Uterus (tissue), 4 donors: ENCODE measurements around the gene ROBO2. TPM values are rescaled to one million over a fixed set of nuclear protein-coding genes. Genes with fewer than 3 reads are reported as not detected.

Source experiments
- DNase-seq, 2 donors: peaks; one replicate each; pipeline ENCODE4 v3.0.0-alpha.2; 2019 to 2020
- H3K27ac ChIP-seq, 2 donors: fragments of 200-600 bp; sonication (generic); 1 replicate in 1 of 2; 2 replicates in 1 of 2; pipeline ENCODE4 v1.5.1; 2016 to 2018
- H3K27me3 ChIP-seq, 2 donors: fragments of 200-600 bp; sonication (generic); one replicate each; pipeline ENCODE4 v1.5.1; 2018 to 2019; ENCODE audit warnings: control low read depth in 1 of 2
- H3K36me3 ChIP-seq, 2 donors: fragments of 200-600 bp; sonication (generic); one replicate each; pipeline ENCODE4 v1.5.1; 2019; ENCODE audit warnings: control low read depth in 1 of 2
- H3K4me1 ChIP-seq, 2 donors: fragments of 200-600 bp; sonication (generic); one replicate each; pipeline ENCODE4 v1.5.1; 2018 to 2019; ENCODE audit warnings: control low read depth in 1 of 2
- H3K4me3 ChIP-seq, 2 donors: fragments of 200-600 bp; sonication (generic); 1 replicate in 1 of 2; 2 replicates in 1 of 2; pipeline ENCODE4 v1.5.1; 2018 to 2019; ENCODE audit warnings: mild to moderate bottlenecking in 1 of 2
- H3K9me3 ChIP-seq, 2 donors: fragments of 200-600 bp; sonication (generic); one replicate each; pipeline ENCODE4 v1.5.1; 2019; ENCODE audit warnings: control low read depth in 1 of 2
- POLR2A ChIP-seq, 2 donors: fragments of 450-650 bp; IDR thresholded peaks; one replicate each; pipeline ENCODE4 v1.6.1; 2016; ENCODE audit warnings: antibody characterized with exemption in 2 of 2, mild to moderate bottlenecking in 1 of 2, moderate library complexity in 1 of 2
- intact Hi-C: fragments of 100-400 bp; cut with DNase I; formaldehyde crosslinking; loops from one replicate; pipeline ENCODE4 v1.15.1; 2023; ENCODE audit warnings: low total_unique reads
- total RNA-seq, 4 donors: library from RNA; depleted of rRNA in 3 of 4; stranded (reverse); fragments of >200 nt in 3 of 4; gene quantifications; one replicate each; pipeline versions ENCODE4 v1.1.0 to v1.2.4, GENCODE V29; 2014 to 2023
- TF ChIP-seq, protein P1 (sequence below), 4 experiments: fragments of 200-600 bp in 2 of 4; fragments of 450-650 bp in 2 of 4; sonication (generic) in 2 of 4; IDR thresholded peaks; one replicate each; pipeline ENCODE4 v1.5.1; 2016 to 2019; ENCODE audit warnings: antibody characterized with exemption in 4 of 4, mild to moderate bottlenecking in 2 of 4, moderate library complexity in 1 of 4
- donor health status: DM: yes; HTN: yes; CAD: no.

Gene ROBO2
- total RNA-seq, 4 donors from 2014 or later, result 0.26 to 51.3 (median 0.49) TPM; not detected in 1

DNA sequence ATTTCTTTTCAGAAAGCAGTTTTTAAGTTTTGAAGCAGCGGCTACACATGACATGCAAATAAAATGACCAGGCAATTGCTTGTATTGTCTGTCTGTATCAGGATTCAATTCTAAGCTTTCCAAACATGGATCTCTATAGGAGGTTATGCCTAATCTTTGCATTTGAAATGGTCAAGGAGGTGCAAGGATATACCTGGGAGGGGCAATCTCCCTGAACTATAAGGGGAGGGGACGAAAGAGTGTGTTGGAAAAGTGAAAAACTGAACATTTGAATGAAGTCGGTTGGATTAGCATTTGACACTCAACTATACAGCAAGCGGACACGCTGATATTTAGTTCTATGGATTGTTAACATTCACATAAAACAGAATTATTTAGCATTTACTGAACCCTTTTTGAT is 11.7 kb downstream of the ROBO2 start:
- no peaks in the 10 kb centered on the region for H3K9me3 ChIP-seq
- TF ChIP-seq POLR2A (IDR thresholded peaks at IDR 0.05), result no peak
- TF ChIP-seq, protein P1, sequence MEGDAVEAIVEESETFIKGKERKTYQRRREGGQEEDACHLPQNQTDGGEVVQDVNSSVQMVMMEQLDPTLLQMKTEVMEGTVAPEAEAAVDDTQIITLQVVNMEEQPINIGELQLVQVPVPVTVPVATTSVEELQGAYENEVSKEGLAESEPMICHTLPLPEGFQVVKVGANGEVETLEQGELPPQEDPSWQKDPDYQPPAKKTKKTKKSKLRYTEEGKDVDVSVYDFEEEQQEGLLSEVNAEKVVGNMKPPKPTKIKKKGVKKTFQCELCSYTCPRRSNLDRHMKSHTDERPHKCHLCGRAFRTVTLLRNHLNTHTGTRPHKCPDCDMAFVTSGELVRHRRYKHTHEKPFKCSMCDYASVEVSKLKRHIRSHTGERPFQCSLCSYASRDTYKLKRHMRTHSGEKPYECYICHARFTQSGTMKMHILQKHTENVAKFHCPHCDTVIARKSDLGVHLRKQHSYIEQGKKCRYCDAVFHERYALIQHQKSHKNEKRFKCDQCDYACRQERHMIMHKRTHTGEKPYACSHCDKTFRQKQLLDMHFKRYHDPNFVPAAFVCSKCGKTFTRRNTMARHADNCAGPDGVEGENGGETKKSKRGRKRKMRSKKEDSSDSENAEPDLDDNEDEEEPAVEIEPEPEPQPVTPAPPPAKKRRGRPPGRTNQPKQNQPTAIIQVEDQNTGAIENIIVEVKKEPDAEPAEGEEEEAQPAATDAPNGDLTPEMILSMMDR (IDR thresholded peaks at IDR 0.05), result no peak
- no peak overlapping the region for H3K4me3 ChIP-seq
- H3K27ac ChIP-seq, result no peak overlapping the region
- intact Hi-C loops, result no loop called here
- H3K27me3 ChIP-seq, result no peaks in the 10 kb centered on the region
- H3K4me1 ChIP-seq, result no peaks in the 10 kb centered on the region
- no peaks in the 10 kb centered on the region for H3K36me3 ChIP-seq
- DNase-seq, result no peak

GRCh38 chr3:77052051-77052501 is 12.2 kb downstream of the ROBO2 start:
- Histone ChIP-seq H3K4me1 (no peaks in the 10 kb centered on the region), H3K27me3 (no peaks in the 10 kb centered on the region), H3K36me3 (no peaks in the 10 kb centered on the region), H3K27ac (no peak overlapping the region), H3K4me3 (no peak overlapping the region), H3K9me3 (no peaks in the 10 kb centered on the region)
- TF ChIP-seq, protein P1 (IDR thresholded peaks at IDR 0.05), result no peak
- TF ChIP-seq POLR2A (IDR thresholded peaks at IDR 0.05), result no peak
- intact Hi-C loops, result no loop called here
- no peak for DNase-seq

DNA sequence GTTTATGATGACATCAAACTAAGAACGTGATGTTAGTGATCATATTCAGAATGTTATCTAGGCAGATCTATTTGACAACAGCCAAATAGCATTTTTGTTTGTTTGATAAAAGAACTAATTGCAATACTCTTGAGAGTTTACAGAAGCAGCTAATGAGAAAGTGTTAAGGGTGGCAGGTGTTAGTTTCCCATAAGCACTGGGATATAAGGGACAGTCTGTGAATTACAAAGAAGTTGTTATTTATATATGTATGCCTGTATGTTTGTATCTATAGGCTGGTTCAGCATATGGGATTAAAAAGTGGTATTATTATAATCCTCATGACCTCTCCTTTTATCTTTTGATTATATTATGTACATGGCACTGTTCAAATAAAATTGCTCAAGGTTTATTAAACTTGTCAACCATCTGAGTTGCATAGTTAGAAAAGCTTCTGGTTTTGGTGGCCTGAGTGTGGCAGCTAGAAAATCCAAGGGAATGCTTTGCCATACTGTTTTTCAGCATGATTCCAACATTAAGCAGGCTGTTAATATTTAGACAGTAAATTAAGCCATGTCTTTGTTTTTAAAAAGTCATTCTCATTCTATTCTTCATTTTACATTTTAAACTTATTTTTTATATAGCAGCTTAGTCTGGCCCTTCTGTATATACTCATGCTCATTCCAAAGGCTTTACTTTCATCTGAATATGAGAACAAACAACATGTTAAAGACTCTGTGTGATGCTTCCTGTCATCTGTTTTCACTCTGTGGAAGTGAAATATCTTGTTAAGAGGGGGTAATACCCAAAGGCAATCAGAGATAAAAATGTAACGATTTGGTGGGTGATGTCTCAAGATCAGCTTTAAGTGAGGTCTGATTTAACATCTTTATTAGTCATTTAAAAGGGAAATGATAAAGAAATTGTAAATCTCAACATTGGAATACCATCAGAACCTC is 13.1 kb downstream of the ROBO2 start:
- TF ChIP-seq, protein P1 (IDR thresholded peaks at IDR 0.05), result no peak
- TF ChIP-seq POLR2A (IDR thresholded peaks at IDR 0.05), result no peak
- H3K27ac ChIP-seq, result no peak overlapping the region
- no peak for DNase-seq
- H3K27me3 ChIP-seq, result no peaks in the 10 kb centered on the region
- no peaks in the 10 kb centered on the region for H3K36me3 ChIP-seq
- no peaks in the 10 kb centered on the region for H3K4me1 ChIP-seq
- H3K9me3 ChIP-seq, result no peaks in the 10 kb centered on the region
- intact Hi-C loops, result no loop called here
- H3K4me3 ChIP-seq, result no peak overlapping the region

DNA sequence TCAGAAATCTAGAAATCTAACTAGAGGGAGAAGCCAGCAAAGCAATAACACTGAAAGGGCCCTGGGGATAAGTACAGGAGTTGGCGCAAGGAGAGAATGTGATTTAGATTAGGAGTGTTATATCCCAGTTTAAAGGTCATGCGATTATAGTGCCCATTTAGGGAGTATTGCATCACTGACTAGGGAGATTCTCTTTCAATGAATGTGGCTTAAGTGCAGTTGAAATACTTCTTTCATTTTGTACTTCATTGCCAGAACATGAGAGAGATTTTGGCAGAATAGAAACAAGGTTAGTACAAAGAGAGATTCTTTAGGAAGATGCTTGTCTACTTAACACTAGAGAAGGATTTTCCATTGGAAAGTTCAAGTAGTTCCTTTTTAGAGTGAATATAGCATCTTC is 13.9 kb downstream of the ROBO2 start:
- intact Hi-C loops, result no loop called here
- no peak for DNase-seq

More for the DNA sequence above, 13.9 kb downstream of the ROBO2 start:
- TF ChIP-seq POLR2A (IDR thresholded peaks at IDR 0.05), result no peak
- TF ChIP-seq, protein P1 (IDR thresholded peaks at IDR 0.05), result no peak
- Histone ChIP-seq H3K27ac (no peak overlapping the region), H3K4me3 (no peak overlapping the region), H3K9me3 (no peaks in the 10 kb centered on the region), H3K36me3 (no peaks in the 10 kb centered on the region), H3K4me1 (no peaks in the 10 kb centered on the region), H3K27me3 (no peaks in the 10 kb centered on the region)
